Measurements from ENCODE around the gene MEF2D.
A peak's percentile ranks its signal among the peaks of the same experiment; 100 is the strongest.

MEF2D gene

DNA sequence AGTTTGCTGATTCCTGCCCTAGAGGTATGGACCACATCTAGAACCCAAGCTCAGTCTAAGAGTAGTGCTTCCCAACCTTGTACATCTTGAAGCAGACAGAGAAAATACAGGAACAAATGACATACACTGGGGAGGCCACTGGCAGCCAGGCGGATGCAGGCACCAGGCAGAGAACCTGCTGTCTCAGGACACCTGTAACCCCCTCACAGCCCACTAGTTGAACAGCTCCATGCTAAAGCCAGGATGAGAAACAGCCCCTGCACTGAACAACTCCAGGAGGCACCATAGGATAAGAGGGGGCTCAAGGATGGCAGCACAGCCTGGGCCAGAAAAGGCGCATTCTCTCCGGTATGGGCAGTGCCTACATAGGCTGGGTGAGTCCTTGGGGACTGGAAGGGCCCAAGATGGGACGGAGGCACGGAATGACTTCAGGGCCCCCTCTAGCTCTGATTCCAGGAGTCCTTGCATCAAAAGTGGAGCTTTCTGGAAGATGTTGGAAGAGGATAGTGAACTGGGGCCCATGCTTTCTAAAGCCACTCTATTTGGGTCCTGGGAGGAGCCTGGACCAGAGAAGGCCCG, 16.0 kb downstream of the MEF2D start:
- no peak for DNase-seq (ENCODE audit: low read depth)
- H3K4me3 ChIP-seq (ENCODE audit: low read length) = no peak overlapping the region
- TF ChIP-seq, protein P1, sequence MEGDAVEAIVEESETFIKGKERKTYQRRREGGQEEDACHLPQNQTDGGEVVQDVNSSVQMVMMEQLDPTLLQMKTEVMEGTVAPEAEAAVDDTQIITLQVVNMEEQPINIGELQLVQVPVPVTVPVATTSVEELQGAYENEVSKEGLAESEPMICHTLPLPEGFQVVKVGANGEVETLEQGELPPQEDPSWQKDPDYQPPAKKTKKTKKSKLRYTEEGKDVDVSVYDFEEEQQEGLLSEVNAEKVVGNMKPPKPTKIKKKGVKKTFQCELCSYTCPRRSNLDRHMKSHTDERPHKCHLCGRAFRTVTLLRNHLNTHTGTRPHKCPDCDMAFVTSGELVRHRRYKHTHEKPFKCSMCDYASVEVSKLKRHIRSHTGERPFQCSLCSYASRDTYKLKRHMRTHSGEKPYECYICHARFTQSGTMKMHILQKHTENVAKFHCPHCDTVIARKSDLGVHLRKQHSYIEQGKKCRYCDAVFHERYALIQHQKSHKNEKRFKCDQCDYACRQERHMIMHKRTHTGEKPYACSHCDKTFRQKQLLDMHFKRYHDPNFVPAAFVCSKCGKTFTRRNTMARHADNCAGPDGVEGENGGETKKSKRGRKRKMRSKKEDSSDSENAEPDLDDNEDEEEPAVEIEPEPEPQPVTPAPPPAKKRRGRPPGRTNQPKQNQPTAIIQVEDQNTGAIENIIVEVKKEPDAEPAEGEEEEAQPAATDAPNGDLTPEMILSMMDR (IDR thresholded peaks at IDR 0.05; ENCODE audit: insufficient read depth, low read depth, low read length, missing control alignments) = no peak

DNA sequence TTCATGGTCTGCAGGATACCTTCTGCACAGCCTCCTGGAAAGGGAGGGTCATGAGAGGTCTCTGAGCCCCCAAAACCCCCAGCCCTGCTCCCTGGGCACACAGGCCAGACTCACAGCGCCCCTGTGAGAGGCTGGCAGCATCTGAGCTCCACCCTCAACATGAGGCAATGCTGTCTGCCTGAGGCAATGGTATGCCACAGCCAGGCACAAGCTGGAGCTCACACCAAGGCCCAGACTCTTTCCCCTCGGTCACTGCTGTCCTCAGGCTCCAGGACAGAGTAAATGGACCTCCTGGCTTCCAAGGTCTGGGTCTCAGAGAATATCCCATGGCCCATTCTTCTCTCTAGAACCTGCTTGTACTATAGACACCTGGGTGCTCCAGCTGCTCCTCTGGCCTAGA, 17.2 kb downstream of the MEF2D start:
- TF ChIP-seq, protein P1 (IDR thresholded peaks at IDR 0.05; ENCODE audit: insufficient read depth, low read depth, low read length, missing control alignments) = no peak
- H3K4me3 ChIP-seq (ENCODE audit: low read length) = no peak overlapping the region
- peak; percentile 27 for DNase-seq (ENCODE audit: low read depth)

DNA sequence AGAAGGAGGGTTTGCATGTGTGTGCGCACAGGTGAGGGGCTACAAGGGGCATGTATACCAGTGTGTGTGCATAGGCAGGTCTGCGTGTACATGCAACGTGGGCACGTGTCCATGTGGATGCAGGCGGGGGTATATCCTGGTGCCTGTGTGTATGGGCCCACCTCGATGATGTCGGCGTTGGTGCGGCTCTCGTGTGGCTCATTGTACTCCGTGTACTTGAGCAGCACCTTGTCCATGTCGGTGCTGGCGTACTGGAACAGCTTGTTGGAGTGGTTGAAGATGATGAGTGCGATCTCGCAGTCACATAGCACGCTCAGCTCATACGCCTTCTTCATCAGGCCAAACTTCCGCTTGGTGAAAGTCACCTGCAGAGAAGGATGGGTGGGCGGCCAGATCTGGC, 18.3 kb downstream of the MEF2D start:
- DNase-seq (ENCODE audit: low read depth) = no peak
- TF ChIP-seq, protein P1 (IDR thresholded peaks at IDR 0.05; ENCODE audit: insufficient read depth, low read depth, low read length, missing control alignments) = no peak
- no peak overlapping the region for H3K4me3 ChIP-seq (ENCODE audit: low read length)

DNA sequence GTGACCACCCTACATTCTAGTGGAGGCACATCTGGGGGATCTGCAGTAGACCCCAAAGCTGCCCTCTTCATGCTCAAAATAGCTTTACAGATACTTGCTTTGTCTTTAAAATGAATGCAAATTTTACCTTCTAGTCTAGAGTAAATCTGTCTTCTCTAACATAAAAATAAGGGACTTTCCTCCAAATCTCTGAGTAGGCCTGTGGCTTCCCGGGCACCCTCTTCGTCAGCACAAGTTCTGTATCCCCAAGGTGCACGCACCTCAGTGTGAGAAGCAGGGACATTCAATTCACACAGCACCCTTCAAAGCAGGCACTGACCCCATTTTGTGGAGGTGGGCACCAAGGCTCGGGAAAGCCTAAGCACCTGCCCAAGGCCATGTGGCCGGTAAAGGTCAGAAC, 19.0 kb downstream of the MEF2D start:
- TF ChIP-seq, protein P1 (IDR thresholded peaks at IDR 0.05; ENCODE audit: insufficient read depth, low read depth, low read length, missing control alignments) = no peak

DNA sequence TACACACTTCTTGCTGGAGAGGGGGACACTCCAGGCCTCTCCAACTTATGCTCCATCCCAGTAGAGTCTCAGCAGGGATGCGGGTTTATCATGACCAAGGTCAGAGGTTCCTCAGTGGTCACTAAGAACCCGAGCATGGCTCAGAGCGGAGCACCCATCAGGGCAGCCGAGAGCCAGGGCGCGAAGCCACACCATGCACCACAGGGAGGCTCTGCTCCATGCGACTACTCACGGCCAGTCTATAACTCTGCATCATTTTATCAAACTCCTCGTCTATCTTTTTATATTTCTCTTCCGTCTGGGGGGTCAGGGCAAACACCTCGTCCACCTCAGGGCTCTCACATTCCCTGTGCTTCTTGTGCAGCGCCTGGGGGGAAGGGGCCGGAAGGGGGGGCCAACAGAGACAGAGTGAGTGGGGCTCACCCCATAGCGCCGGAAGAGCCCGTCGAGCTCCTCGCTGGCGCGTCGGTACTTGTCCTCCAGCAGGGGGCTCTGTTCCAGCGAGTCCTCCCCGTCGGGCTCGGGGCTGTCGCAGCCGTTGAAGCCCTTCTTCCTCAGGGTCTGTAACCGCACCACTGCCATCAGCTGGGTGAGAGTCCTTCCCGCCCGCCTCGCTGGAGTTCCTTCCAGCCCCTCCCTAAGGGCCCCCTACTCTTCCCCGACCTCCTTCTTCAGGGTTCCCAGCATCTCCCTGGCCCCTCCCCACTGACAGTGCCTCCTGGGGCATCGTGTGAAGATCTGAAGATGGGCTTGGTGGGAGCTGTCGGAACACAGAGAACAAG, 20.0 kb downstream of the MEF2D start:
- TF ChIP-seq, protein P1 (IDR thresholded peaks at IDR 0.05; ENCODE audit: insufficient read depth, low read depth, low read length, missing control alignments) = peak; percentile 64
- peak; percentile 56 for DNase-seq (ENCODE audit: low read depth)

More for the DNA sequence above, 19.0 kb downstream of the MEF2D start:
- H3K4me3 ChIP-seq (ENCODE audit: low read length) = no peak overlapping the region
- DNase-seq (ENCODE audit: low read depth) = no peak

DNA sequence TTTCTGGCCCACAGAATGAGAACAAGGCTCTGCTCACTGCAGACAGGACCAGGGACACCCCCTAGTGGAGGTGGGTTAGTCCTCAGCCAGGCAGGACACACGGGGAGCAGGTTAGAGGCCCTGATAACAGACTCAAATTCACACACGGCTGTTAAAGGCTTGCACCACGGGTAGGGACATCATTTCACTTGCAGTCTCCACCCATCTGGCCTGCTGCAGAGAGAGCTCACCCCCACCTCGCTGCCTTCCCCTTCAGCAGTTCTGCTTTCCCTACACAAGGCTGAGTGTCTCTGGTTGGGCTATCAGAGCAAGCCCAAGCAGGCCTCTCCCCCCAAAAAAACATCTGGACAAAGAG, 20.6 kb downstream of the MEF2D start:
- DNase-seq (ENCODE audit: low read depth) = no peak
- H3K4me3 ChIP-seq (ENCODE audit: low read length) = no peak overlapping the region
- TF ChIP-seq, protein P1 (IDR thresholded peaks at IDR 0.05; ENCODE audit: insufficient read depth, low read depth, low read length, missing control alignments) = peak; percentile 27

More for the DNA sequence above, 20.0 kb downstream of the MEF2D start:
- no peak overlapping the region for H3K4me3 ChIP-seq (ENCODE audit: low read length)

Data from epithelial cell of esophagus (primary cell).